ENCODE results near the gene FTCDNL1. TPM values are rescaled to one million over a fixed set of nuclear protein-coding genes. Genes with fewer than 3 reads are reported as not detected.

The FTCDNL1 gene
- total RNA-seq, 1 donor: 1.5 TPM

DNA sequence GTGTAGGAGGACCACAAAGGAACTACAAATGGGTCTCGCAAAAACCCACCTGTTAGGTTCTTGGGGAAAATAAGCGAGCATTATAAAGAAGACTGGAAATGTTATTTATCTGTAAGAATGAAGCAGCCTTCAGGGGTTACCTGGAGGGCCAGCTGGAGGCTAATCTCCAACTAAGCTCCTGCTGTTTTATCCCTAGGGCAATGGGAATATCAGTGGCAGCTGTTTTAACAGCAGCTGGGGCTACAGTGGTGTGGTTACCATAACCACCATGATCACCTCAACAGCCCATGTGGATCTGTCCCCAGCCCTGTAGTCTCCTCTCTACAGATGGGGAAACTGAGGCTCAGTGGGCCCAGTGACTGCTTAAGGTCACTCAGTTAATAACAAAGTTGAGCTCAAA, 108.1 kb downstream of the FTCDNL1 start:
- no peak overlapping the region for H3K4me3 ChIP-seq (ENCODE audit: low read depth, low read length)
- TF ChIP-seq, protein P1, sequence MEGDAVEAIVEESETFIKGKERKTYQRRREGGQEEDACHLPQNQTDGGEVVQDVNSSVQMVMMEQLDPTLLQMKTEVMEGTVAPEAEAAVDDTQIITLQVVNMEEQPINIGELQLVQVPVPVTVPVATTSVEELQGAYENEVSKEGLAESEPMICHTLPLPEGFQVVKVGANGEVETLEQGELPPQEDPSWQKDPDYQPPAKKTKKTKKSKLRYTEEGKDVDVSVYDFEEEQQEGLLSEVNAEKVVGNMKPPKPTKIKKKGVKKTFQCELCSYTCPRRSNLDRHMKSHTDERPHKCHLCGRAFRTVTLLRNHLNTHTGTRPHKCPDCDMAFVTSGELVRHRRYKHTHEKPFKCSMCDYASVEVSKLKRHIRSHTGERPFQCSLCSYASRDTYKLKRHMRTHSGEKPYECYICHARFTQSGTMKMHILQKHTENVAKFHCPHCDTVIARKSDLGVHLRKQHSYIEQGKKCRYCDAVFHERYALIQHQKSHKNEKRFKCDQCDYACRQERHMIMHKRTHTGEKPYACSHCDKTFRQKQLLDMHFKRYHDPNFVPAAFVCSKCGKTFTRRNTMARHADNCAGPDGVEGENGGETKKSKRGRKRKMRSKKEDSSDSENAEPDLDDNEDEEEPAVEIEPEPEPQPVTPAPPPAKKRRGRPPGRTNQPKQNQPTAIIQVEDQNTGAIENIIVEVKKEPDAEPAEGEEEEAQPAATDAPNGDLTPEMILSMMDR (IDR thresholded peaks at IDR 0.05; ENCODE audit: insufficient read depth, low read length): no peak
- DNase-seq (ENCODE audit: low read depth): no peak

- DNase-seq (ENCODE audit: low read depth): no peak
- TF ChIP-seq, protein P1 (IDR thresholded peaks at IDR 0.05; ENCODE audit: insufficient read depth, low read length): no peak
- no peak overlapping the region for H3K4me3 ChIP-seq (ENCODE audit: low read depth, low read length)
Observed at GRCh38 chr2:199740111-199740428, 110.9 kb downstream of the FTCDNL1 start.

- TF ChIP-seq, protein P1 (IDR thresholded peaks at IDR 0.05; ENCODE audit: insufficient read depth, low read length): peak; percentile 84
- H3K4me3 ChIP-seq (ENCODE audit: low read depth, low read length): no peak overlapping the region
- DNase-seq (ENCODE audit: low read depth): peak; percentile 65
Observed at GRCh38 chr2:199739413-199740110, 111.4 kb downstream of the FTCDNL1 start.

DNA sequence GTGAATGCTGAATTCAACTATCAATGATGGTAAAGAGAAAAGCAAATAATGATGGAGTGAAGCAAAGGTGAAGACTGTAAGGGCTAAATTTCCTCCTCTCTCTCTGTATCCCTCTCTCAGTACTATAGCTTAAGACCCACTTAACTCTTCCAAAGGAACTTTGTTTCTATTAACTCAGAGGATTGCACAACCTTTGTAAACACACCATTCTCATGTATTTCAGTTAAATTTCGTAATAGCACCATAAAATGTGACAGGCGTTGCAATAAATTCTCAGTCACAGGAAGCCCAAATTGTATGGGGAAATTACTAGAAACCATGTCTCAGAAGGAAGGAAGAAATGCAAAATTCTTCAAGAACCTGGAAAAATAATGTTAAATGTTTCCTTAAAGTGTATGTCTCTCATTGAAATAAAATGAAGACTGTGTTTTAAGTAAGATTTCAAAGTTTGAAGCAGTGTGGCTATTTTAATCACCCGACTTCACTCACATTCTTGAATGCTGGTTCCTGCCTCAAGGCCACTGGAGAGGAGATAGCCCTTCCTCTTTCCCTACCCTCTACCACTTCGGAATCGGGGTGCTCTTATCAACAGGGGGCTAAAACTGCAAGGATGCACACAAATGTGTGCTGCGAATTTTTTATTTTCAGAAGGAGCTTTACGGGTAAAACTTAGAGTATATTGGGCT, 112.1 kb downstream of the FTCDNL1 start:
- H3K4me3 ChIP-seq (ENCODE audit: low read depth, low read length): no peak overlapping the region
- peak; percentile 57 for DNase-seq (ENCODE audit: low read depth)
- TF ChIP-seq, protein P1 (IDR thresholded peaks at IDR 0.05; ENCODE audit: insufficient read depth, low read length): no peak

GRCh38 chr2:199734651-199735050, 116.3 kb downstream of the FTCDNL1 start:
- no peak overlapping the region for H3K4me3 ChIP-seq (ENCODE audit: low read depth, low read length)
- no peak for DNase-seq (ENCODE audit: low read depth)
- TF ChIP-seq, protein P1 (IDR thresholded peaks at IDR 0.05; ENCODE audit: insufficient read depth, low read length): no peak

DNA sequence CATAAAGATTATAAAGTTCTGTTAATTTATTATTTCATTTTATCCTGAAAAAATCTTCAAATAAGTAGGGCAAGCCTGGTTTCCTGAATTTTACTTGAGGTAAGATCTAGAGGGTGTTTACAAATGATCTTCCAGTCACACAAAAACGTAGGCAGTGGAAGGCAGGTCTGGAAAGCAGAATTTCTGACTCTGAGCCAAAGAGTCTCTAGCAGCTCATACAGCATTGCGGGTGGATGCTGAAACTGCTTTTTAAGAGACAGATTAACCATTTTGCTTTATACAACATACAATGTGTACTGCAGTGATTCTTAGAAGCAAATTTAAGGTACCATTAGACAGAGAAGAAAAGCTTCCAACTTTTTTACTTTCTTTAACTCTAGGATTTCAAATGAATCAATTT, 117.0 kb downstream of the FTCDNL1 start:
- H3K4me3 ChIP-seq (ENCODE audit: low read depth, low read length): no peak overlapping the region
- no peak for DNase-seq (ENCODE audit: low read depth)
- TF ChIP-seq, protein P1 (IDR thresholded peaks at IDR 0.05; ENCODE audit: insufficient read depth, low read length): no peak

All from fibroblast of the aortic adventitia (primary cell).